ENCODE data around the gene ROPN1L. TPM values are rescaled to one million over a fixed set of nuclear protein-coding genes. Genes with fewer than 3 reads are reported as not detected.

The ROPN1L gene
- total RNA-seq, 1 experiment from 2014 or later, result 0.24 TPM

GRCh38 chr5:10456583-10457420 is 15.1 kb downstream of the ROPN1L start:
- no peak for DNase-seq (ENCODE audit: low spot score)
- TF ChIP-seq CTCF (conservative IDR thresholded peaks at IDR 0.05; ENCODE audit: low read depth, low read length) (no peak), EZH2 (IDR thresholded peaks at IDR 0.05; ENCODE audit: borderline replicate concordance, low read depth, low read length, poor library complexity, severe bottlenecking) (no peak)
- Histone ChIP-seq H3K27me3 (replicated peaks; ENCODE audit: insufficient read depth, low read depth, low read length, poor library complexity) (no peaks in the 10 kb centered on the region), H3K4me3 (ENCODE audit: low read depth, low read length, poor library complexity, severe bottlenecking) (no peak overlapping the region), H3K9me3 (ENCODE audit: low read depth, low read length, poor library complexity, severe bottlenecking) (no peaks in the 10 kb centered on the region), H3K36me3 (ENCODE audit: insufficient read depth, low read length, poor library complexity, severe bottlenecking) (no peaks in the 10 kb centered on the region), H3K27ac (ENCODE audit: low read depth, low read length, poor library complexity, severe bottlenecking) (no peak overlapping the region), H3K4me1 (ENCODE audit: insufficient read depth, low read length, poor library complexity, severe bottlenecking) (no peaks in the 10 kb centered on the region)
- CTCF ChIA-PET, result interaction anchor here (1.0 kb wide), 1 partner anchor 173 kb away, joined by 3 read pairs; no protein-coding TSS in a partner anchor
- no TSS peak for BruUV-seq (replicated peaks)
- intact Hi-C loops (cut with micrococcal nuclease; ENCODE audit: unreplicated experiment), result loop anchor here (10.0 kb wide), 1 partner anchor 1568 kb away; no protein-coding TSS in a partner anchor
- POLR2A ChIA-PET (ENCODE audit: low non-redundant PET), result no interaction called here

GRCh38 chr5:10457682-10458574 is 16.2 kb downstream of the ROPN1L start:
- BruUV-seq (replicated peaks), result no TSS peak
- intact Hi-C loops (cut with micrococcal nuclease; ENCODE audit: unreplicated experiment), result loop anchor here (10.0 kb wide), 1 partner anchor 1567 kb away; no protein-coding TSS in a partner anchor
- DNase-seq (ENCODE audit: low spot score), result no peak
- Histone ChIP-seq H3K4me1 (ENCODE audit: insufficient read depth, low read length, poor library complexity, severe bottlenecking) (no peaks in the 10 kb centered on the region), H3K27ac (ENCODE audit: low read depth, low read length, poor library complexity, severe bottlenecking) (no peak overlapping the region), H3K4me3 (ENCODE audit: low read depth, low read length, poor library complexity, severe bottlenecking) (no peak overlapping the region), H3K27me3 (replicated peaks; ENCODE audit: insufficient read depth, low read depth, low read length, poor library complexity) (no peaks in the 10 kb centered on the region), H3K36me3 (ENCODE audit: insufficient read depth, low read length, poor library complexity, severe bottlenecking) (no peaks in the 10 kb centered on the region), H3K9me3 (ENCODE audit: low read depth, low read length, poor library complexity, severe bottlenecking) (no peaks in the 10 kb centered on the region)
- CTCF ChIA-PET, result interaction anchor here (1.0 kb wide), 1 partner anchor 174 kb away, joined by 3 read pairs; no protein-coding TSS in a partner anchor
- no peak for TF ChIP-seq EZH2 (IDR thresholded peaks at IDR 0.05; ENCODE audit: borderline replicate concordance, low read depth, low read length, poor library complexity, severe bottlenecking)
- TF ChIP-seq CTCF (conservative IDR thresholded peaks at IDR 0.05; ENCODE audit: low read depth, low read length), result no peak
- POLR2A ChIA-PET (ENCODE audit: low non-redundant PET), result no interaction called here

Measured in A673 (cell line).